ENCODE data around the gene EIF4G3. TPM values are rescaled to one million over a fixed set of nuclear protein-coding genes. Genes with fewer than 3 reads are reported as not detected.
A peak's percentile ranks its signal among the peaks of the same experiment; 100 is the strongest.

EIF4G3 gene
- total and polyA plus RNA-seq, 2 of the 8 experiments (the other 6 are each of a cell fraction or from before 2014, with no cell fraction given) = 47.5 to 66.6 TPM

DNA sequence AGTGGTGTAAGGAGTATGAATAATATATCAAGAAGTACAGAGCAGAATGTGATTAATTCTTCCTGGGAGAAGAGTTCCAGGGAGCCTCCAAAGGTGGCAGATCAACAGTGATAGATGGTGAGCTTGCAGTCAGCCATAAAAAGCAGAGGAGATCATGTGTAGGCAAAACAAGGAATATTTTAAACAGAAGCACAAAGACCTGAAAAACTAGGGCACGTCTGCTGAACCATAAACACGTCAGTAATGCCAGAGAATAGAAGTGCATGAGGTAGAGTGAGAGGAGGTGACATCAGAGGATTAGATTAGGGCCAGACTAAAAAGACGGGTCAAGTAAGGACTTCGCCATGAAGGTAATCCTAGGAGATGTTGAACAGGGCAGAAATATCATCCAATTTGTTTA lies 151.8 kb downstream of the EIF4G3 start:
- H3K27me3 ChIP-seq (replicated peaks in 1 of 4; ENCODE audit: control insufficient read depth in 3 of 4, extremely low read depth in 1 of 4, insufficient read depth in 3 of 4, low read length in 3 of 4) = no peaks in the 10 kb centered on the region
- no peak overlapping the region for H4K8ac ChIP-seq (ENCODE audit: extremely low read depth, insufficient read depth, low read length)
- H2BK120ac ChIP-seq (replicated peaks; ENCODE audit: low read depth, low read length) = peak overlapping the region; percentile 22
- H3K4me1 ChIP-seq (replicated peaks in 1 of 4; ENCODE audit: control insufficient read depth in 3 of 4, insufficient read depth in 4 of 4, low read length in 3 of 4) = no peaks in the 10 kb centered on the region
- 91% methylated on average over 4 of the region's 4 CpGs; no CpG with 5 or more reads in 1 of the 2 experiments for WGBS, 2 experiments (ENCODE audit: extremely low coverage in 1 of 2, insufficient coverage in 1 of 2, insufficient read length in 1 of 2, insufficient replicate concordance in 2 of 2, low coverage in 1 of 2, low lambda C conversion rate in 2 of 2, missing lambda C conversion rate in 1 of 2)
- H3K9me3 ChIP-seq (ENCODE audit: insufficient read depth in 2 of 2, low read depth in 1 of 2, low read length in 1 of 2) = peaks cover 0 to 12% of the 10 kb centered on the region in 2 experiments; a peak in 1 of 4 replicates
- H3K36me3 ChIP-seq (ENCODE audit: control insufficient read depth in 2 of 4, insufficient read depth in 4 of 4, low read length in 3 of 4) = peaks cover 0 to 4% (median 0%) of the 10 kb centered on the region in 4 experiments; a peak in 2 of 8 replicates
- H3K23ac ChIP-seq (ENCODE audit: insufficient read length) = no peak overlapping the region
- no peaks in the 10 kb centered on the region; the same call in 1 of the 2 replicates for H3K79me1 ChIP-seq (ENCODE audit: low read depth, low read length)
- no peak overlapping the region for H2BK12ac ChIP-seq (ENCODE audit: low read depth, low read length)
- no peak overlapping the region for H3K14ac ChIP-seq (ENCODE audit: insufficient read length)
- FAIRE-seq (no peak), DNase-seq (ENCODE audit: low read depth in 1 of 2, low spot score in 2 of 2) (no peak)
- no peak overlapping the region for H3K27ac ChIP-seq (ENCODE audit: low read depth, low read length)
- no peak overlapping the region for H3K18ac ChIP-seq (ENCODE audit: extremely low read depth, low read length)
- POLR2A ChIA-PET (ENCODE audit: partially characterized antibody) = no interaction called here
- H3K79me2 ChIP-seq (ENCODE audit: control insufficient read depth in 1 of 2, insufficient read depth in 2 of 2, low read length in 2 of 2) = peaks cover 0 to 43% of the 10 kb centered on the region in 2 experiments; a peak in 2 of 4 replicates
- H2BK5ac ChIP-seq (ENCODE audit: low read depth, low read length) = no peak overlapping the region
- H3K4me2 ChIP-seq (ENCODE audit: insufficient read depth in 1 of 2, low read depth in 2 of 2, low read length in 2 of 2) = no peak overlapping the region
- H3K56ac ChIP-seq (replicated peaks; ENCODE audit: insufficient read length, low read depth, low read length) = no peak overlapping the region
- H2AFZ ChIP-seq (ENCODE audit: low read length) = no peak overlapping the region
- H2AK5ac ChIP-seq (ENCODE audit: low read depth, low read length) = no peak overlapping the region
- no peak overlapping the region for H3K4ac ChIP-seq (replicated peaks; ENCODE audit: insufficient read length, low read depth, low read length)
- H2BK20ac ChIP-seq (ENCODE audit: low read length) = no peak overlapping the region
- CTCF ChIA-PET (ENCODE audit: partially characterized antibody) = no interaction called here
- no peak overlapping the region for H2BK15ac ChIP-seq (ENCODE audit: low read length)
- H4K91ac ChIP-seq (replicated peaks; ENCODE audit: insufficient read length, low read length) = no peak overlapping the region
- H4K20me1 ChIP-seq (replicated peaks in 1 of 2; ENCODE audit: control insufficient read depth in 1 of 2, insufficient read depth in 2 of 2, low read length in 2 of 2) = peaks cover 0 to 1% of the 10 kb centered on the region in 2 experiments
- H3K4me3 ChIP-seq (ENCODE audit: extremely low read depth in 1 of 4, insufficient read depth in 2 of 4, low read depth in 3 of 4, low read length in 4 of 4) = no peak overlapping the region
- H3K23me2 ChIP-seq (ENCODE audit: low read depth, low read length) = no peaks in the 10 kb centered on the region
- no peak overlapping the region for H4K5ac ChIP-seq (ENCODE audit: insufficient read length, low read depth, low read length)
- no peak overlapping the region for H3K9ac ChIP-seq (replicated peaks in 1 of 4; ENCODE audit: extremely low read depth in 1 of 4, low read depth in 3 of 4, low read length in 3 of 4)
- no peak for TF ChIP-seq KDM1A (IDR thresholded peaks at IDR 0.05; ENCODE audit: borderline replicate concordance, low read length)
- TF ChIP-seq POLR2A (IDR thresholded peaks at IDR 0.05; ENCODE audit: control extremely low read depth in 1 of 2, low read depth in 2 of 2, low read length in 2 of 2) = no peak
- no peak for TF ChIP-seq ASH2L (IDR thresholded peaks at IDR 0.05; ENCODE audit: low read length)
- TF ChIP-seq NRF1 (IDR thresholded peaks at IDR 0.05; ENCODE audit: low read depth, low read length) = no peak
- no peak for TF ChIP-seq CHD1 (IDR thresholded peaks at IDR 0.05; ENCODE audit: low read depth, low read length)
- no peak for TF ChIP-seq GABPA (IDR thresholded peaks at IDR 0.05; ENCODE audit: borderline replicate concordance, insufficient read depth, low read length)
- TF ChIP-seq RBBP5 (IDR thresholded peaks at IDR 0.05; ENCODE audit: borderline replicate concordance, low read depth, low read length) = no peak
- TF ChIP-seq MAFK (IDR thresholded peaks at IDR 0.05; ENCODE audit: low read depth, low read length) = no peak
- no peak for TF ChIP-seq CBX5 (IDR thresholded peaks at IDR 0.05; ENCODE audit: low read depth, low read length)
- TF ChIP-seq CREB1 (IDR thresholded peaks at IDR 0.05) = no peak
- no peak for TF ChIP-seq YY1 (IDR thresholded peaks at IDR 0.05; ENCODE audit: low read depth, low read length)
- TF ChIP-seq, protein P1, sequence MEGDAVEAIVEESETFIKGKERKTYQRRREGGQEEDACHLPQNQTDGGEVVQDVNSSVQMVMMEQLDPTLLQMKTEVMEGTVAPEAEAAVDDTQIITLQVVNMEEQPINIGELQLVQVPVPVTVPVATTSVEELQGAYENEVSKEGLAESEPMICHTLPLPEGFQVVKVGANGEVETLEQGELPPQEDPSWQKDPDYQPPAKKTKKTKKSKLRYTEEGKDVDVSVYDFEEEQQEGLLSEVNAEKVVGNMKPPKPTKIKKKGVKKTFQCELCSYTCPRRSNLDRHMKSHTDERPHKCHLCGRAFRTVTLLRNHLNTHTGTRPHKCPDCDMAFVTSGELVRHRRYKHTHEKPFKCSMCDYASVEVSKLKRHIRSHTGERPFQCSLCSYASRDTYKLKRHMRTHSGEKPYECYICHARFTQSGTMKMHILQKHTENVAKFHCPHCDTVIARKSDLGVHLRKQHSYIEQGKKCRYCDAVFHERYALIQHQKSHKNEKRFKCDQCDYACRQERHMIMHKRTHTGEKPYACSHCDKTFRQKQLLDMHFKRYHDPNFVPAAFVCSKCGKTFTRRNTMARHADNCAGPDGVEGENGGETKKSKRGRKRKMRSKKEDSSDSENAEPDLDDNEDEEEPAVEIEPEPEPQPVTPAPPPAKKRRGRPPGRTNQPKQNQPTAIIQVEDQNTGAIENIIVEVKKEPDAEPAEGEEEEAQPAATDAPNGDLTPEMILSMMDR (IDR thresholded peaks at IDR 0.05; ENCODE audit: control extremely low read depth in 1 of 3, insufficient read depth in 1 of 3, low read depth in 1 of 3, low read length in 3 of 3) = no peak
- no peak for TF ChIP-seq HDAC2 (IDR thresholded peaks at IDR 0.05; ENCODE audit: borderline replicate concordance in 1 of 2, low read depth in 2 of 2, low read length in 2 of 2)
